HTR-8/SVneo (cell line): ENCODE measurements around the gene SMAD3.
"Not testable (repeated sequence)": the region's sequence is repeated elsewhere in the genome, so short reads cannot be mapped to it uniquely, and the experiment has no call there.

Experiments used
- DNase-seq: peaks from one replicate; pipeline ENCODE4 v3.0.0; 2011; ENCODE audit warnings: low spot score, mixed read lengths; ENCODE audit not compliant: insufficient read length
- FAIRE-seq: peaks from 2 replicates; lab custom pipeline; 2011; peaks lifted over from hg19 to GRCh38; lab: Jason Lieb, UNC

Gene SMAD3

GRCh38 chr15:67121644-67122605 lies 56.5 kb downstream of the SMAD3 start:
- DNase-seq, result no peak
- no peak for FAIRE-seq

- DNase-seq, result not testable (repeated sequence)
Measured at GRCh38 chr15:67122816-67123215, 57.4 kb downstream of the SMAD3 start.

GRCh38 chr15:67123291-67123690 lies 57.9 kb downstream of the SMAD3 start:
- not testable (repeated sequence) for FAIRE-seq, DNase-seq

More at GRCh38 chr15:67122816-67123215, 57.4 kb downstream of the SMAD3 start:
- FAIRE-seq, result not testable (repeated sequence)

- FAIRE-seq, result no peak
- no peak for DNase-seq
Measured at GRCh38 chr15:67124111-67124510, 58.7 kb downstream of the SMAD3 start.

- FAIRE-seq, result peak; percentile 95
- DNase-seq, result peak; percentile 78
Measured at GRCh38 chr15:67124911-67125588, 59.6 kb downstream of the SMAD3 start.

- FAIRE-seq (no peak), DNase-seq (peak; percentile 96)
Measured at GRCh38 chr15:67125589-67126502, 60.4 kb downstream of the SMAD3 start.

GRCh38 chr15:67126551-67127330 lies 61.3 kb downstream of the SMAD3 start:
- DNase-seq, result no peak
- FAIRE-seq, result peak; percentile 72

GRCh38 chr15:67127331-67127664 lies 61.9 kb downstream of the SMAD3 start:
- no peak for DNase-seq
- no peak for FAIRE-seq

- FAIRE-seq (peak; percentile 90), DNase-seq (peak; percentile 80)
Measured at GRCh38 chr15:67127965-67128364, 62.6 kb downstream of the SMAD3 start.

GRCh38 chr15:67130166-67130565 lies 64.8 kb downstream of the SMAD3 start:
- no peak for FAIRE-seq

GRCh38 chr15:67130673-67131601 lies 65.5 kb downstream of the SMAD3 start:
- FAIRE-seq (no peak), DNase-seq (no peak)

More at GRCh38 chr15:67130166-67130565, 64.8 kb downstream of the SMAD3 start:
- DNase-seq, result no peak

GRCh38 chr15:67132276-67132675 lies 66.9 kb downstream of the SMAD3 start:
- no peak for FAIRE-seq

GRCh38 chr15:67133026-67133425 lies 67.6 kb downstream of the SMAD3 start:
- FAIRE-seq, result no peak
- no peak for DNase-seq

More at GRCh38 chr15:67132276-67132675, 66.9 kb downstream of the SMAD3 start:
- DNase-seq, result no peak

- DNase-seq, result no peak
- no peak for FAIRE-seq
Measured at GRCh38 chr15:67133738-67134066, 68.3 kb downstream of the SMAD3 start.

- no peak for FAIRE-seq
- DNase-seq, result no peak
Measured at GRCh38 chr15:67134067-67134838, 68.9 kb downstream of the SMAD3 start.

- DNase-seq, result no peak
- FAIRE-seq, result no peak
Measured at GRCh38 chr15:67134871-67135492, 69.6 kb downstream of the SMAD3 start.

- DNase-seq (no peak), FAIRE-seq (no peak)
Measured at GRCh38 chr15:67135494-67135893, 70.1 kb downstream of the SMAD3 start.
